ENCODE data around the gene PLA2G2D.

The PLA2G2D gene

GRCh38 chr1:20090119-20090518 lies 29.2 kb downstream of the PLA2G2D start:
- ChIA-PET CTCF (interaction anchor here (0.5 kb wide), 1 partner anchor 10 kb away, joined by 3 read pairs; no protein-coding TSS in a partner anchor), POLR2A (no interaction called here)
- Histone ChIP-seq H3K4me1 (ENCODE audit: control insufficient read depth, insufficient read depth, low read length) (no peaks in the 10 kb centered on the region), H3K4me3 (ENCODE audit: low read depth, low read length) (no peak overlapping the region), H3K9me3 (ENCODE audit: control insufficient read depth, insufficient read depth, low read depth, low read length) (no peaks in the 10 kb centered on the region), H3K27ac (ENCODE audit: extremely low read depth, low read depth, low read length) (no peak overlapping the region), H3K36me3 (ENCODE audit: control insufficient read depth in 2 of 2, insufficient read depth in 1 of 2, low read length in 2 of 2) (no peaks in the 10 kb centered on the region)
- no peak for TF ChIP-seq ZNF555 (tag by site-specific recombination; conservative IDR thresholded peaks at IDR 0.05)
- TF ChIP-seq ZNF585B (tag by site-specific recombination; IDR thresholded peaks at IDR 0.05): no peak
- no peak for TF ChIP-seq INSM2 (tag by site-specific recombination; IDR thresholded peaks at IDR 0.05)
- TF ChIP-seq ZNF654 (tag by site-specific recombination; IDR thresholded peaks at IDR 0.05; ENCODE audit: low read depth): no peak
- no peak for TF ChIP-seq ZFHX2 (tag by site-specific recombination; conservative IDR thresholded peaks at IDR 0.05)
- TF ChIP-seq ZNF2 (tag by site-specific recombination; IDR thresholded peaks at IDR 0.05): no peak
- TF ChIP-seq ZNF626 (tag by site-specific recombination; IDR thresholded peaks at IDR 0.05): no peak
- TF ChIP-seq ZNF692 (tag by site-specific recombination; IDR thresholded peaks at IDR 0.05): no peak
- no peak for TF ChIP-seq ZNF157 (tag by site-specific recombination; IDR thresholded peaks at IDR 0.05)
- TF ChIP-seq GLIS2 (tag by site-specific recombination; IDR thresholded peaks at IDR 0.05): no peak
- no peak for TF ChIP-seq ZNF747 (tag by site-specific recombination; IDR thresholded peaks at IDR 0.05)
- no peak for TF ChIP-seq KLF16 (tag by site-specific recombination; IDR thresholded peaks at IDR 0.05)
- TF ChIP-seq ZNF518A (tag by site-specific recombination; conservative IDR thresholded peaks at IDR 0.05; ENCODE audit: low read depth): no peak
- no peak for TF ChIP-seq ZNF501 (tag by site-specific recombination; IDR thresholded peaks at IDR 0.05)

- CTCF ChIA-PET: no interaction called here
- POLR2A ChIA-PET: no interaction called here
- Histone ChIP-seq H3K36me3 (ENCODE audit: control insufficient read depth in 2 of 2, insufficient read depth in 1 of 2, low read length in 2 of 2) (no peaks in the 10 kb centered on the region), H3K4me3 (ENCODE audit: low read depth, low read length) (no peak overlapping the region), H3K4me1 (ENCODE audit: control insufficient read depth, insufficient read depth, low read length) (no peaks in the 10 kb centered on the region), H3K27ac (ENCODE audit: extremely low read depth, low read depth, low read length) (no peak overlapping the region), H3K9me3 (ENCODE audit: control insufficient read depth, insufficient read depth, low read depth, low read length) (no peaks in the 10 kb centered on the region)
- 0 out of 2 replicates have a peak, but pooled peaks have one; percentile 18 for TF ChIP-seq ZFHX2 (tag by site-specific recombination; conservative IDR thresholded peaks at IDR 0.05)
- no peak for TF ChIP-seq SP2 (tag by site-specific recombination; IDR thresholded peaks at IDR 0.05)
- no peak for TF ChIP-seq ZNF660 (tag by site-specific recombination; IDR thresholded peaks at IDR 0.05)
- no peak for TF ChIP-seq PATZ1 (tag by site-specific recombination; IDR thresholded peaks at IDR 0.05)
- TF ChIP-seq PRDM10 (tag by site-specific recombination; IDR thresholded peaks at IDR 0.05): peak; percentile 49; the same call in 1 of the 2 replicates
- no peak for TF ChIP-seq ZNF692 (tag by site-specific recombination; IDR thresholded peaks at IDR 0.05)
Observed at GRCh38 chr1:20089328-20090077, 29.8 kb downstream of the PLA2G2D start.

All from HEK293 (cell line).